IPS DF 4.7 (cell line): ENCODE data around the gene NR2F6.
"Not testable (repeated sequence)": the region's sequence is repeated elsewhere in the genome, so short reads cannot be mapped to it uniquely, and the experiment has no call there.

Experiments used
- DNase-seq: peaks from one replicate; pipeline ENCODE4 v3.0.0-alpha.2; 2013; ENCODE audit warnings: low spot score; ENCODE audit errors: extremely low read depth

NR2F6 gene

DNA sequence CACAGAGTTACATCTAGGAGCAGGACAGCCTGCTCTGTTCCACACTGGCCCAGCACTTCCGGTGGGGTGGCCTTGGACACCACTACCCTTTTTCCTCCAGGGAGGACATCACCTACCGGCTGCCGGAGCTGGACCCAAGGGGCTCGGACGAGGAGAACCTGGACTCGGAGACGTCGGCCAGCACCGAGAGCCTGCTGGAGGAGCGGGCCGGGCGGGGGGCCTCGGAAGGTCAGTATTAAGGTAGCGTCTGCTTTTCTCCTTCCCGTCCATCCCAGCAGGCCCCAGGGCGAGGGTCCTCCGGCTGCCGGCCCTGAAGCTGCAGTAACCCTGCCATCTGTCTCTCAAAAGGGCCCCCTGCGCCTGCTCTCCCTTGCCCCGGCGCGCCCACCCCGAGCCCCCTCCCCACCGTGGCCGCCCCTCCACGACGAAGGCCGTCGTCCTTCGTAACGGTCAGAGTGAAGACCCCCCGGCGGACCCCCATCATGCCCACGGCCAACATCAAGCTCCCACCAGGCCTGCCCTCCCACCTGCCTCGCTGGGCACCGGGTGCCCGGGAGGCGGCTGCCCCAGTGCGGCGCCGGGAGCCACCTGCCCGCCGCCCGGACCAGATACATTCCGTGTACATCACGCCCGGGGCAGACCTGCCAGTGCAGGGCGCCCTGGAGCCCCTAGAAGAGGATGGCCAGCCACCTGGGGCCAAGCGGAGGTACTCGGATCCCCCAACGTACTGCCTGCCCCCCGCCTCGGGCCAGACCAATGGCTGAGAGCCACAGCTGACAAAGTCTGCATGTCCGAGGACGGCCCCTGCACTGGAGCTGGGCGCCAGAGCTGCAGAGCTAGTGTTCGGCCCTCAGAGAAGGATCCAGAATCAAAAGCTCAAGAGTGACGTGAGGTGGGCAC is 33.9 kb downstream of the NR2F6 start:
- DNase-seq, result no peak

DNA sequence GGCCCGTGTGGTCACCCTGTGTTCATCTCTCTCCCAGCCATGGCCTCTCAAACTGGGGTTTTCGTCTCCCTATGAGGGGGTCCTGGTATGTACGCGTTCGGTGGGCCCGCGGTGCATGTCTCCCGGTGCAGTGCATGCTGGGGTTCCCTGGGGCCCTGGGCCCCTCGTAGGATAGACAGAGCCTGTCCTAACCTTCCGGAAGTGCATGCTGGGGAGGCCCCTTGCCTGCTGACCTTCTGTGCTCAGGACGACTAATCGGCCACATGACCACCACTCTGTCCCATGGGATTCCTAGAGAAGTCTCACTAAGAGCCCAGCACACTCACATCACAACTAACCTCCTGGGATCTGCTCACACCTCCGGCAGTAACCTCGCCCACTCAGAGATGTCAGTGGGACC is 35.4 kb downstream of the NR2F6 start:
- no peak for DNase-seq

DNA sequence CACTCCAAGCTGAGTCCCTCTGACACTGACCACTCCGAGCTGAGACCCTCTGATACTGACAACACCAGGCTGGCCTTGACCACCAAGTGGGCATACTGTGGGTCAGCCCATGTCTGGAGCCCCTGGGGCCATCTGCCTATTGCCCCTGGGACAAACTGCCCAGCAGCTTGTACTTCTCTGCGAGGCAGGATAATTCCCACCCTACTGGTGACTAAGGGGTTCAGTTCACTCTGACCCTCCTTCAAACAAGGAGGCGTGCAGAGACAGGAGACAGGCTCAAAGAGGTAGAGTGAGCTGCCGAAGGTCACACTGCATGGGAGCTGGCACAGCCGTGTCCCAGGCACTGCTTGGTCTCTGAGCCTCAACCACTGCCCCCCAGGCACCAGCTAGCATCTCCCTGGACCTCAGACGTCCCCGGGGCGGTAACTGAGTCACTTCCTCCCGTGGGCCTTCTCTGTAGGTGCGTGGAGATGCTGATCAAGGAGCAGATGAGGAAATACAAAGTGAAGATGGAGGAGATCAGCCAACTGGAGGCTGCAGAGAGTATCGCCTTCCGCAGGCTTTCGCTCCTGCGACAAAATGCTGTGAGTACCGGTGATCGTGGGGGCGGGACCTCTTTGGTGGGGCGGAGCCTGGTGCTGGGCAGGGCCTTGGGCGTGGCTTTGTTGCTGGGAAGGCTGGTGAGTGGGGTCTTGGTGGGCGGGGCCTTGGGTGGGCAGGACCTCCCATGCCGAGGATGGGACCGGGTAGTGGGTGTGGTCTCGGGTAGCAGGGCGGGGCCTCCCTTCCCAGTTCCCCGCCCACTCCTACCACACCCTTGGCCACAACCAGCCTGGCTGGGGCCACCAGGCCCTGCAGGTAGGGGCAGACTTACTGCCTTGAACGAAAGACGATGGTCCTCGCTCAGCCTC is 36.3 kb downstream of the NR2F6 start:
- no peak for DNase-seq

- DNase-seq, result no peak
Measured at GRCh38 chr19:17206736-17207581, 38.8 kb downstream of the NR2F6 start.

- DNase-seq, result peak; percentile 53
Measured at GRCh38 chr19:17205237-17206140, 40.2 kb downstream of the NR2F6 start.

GRCh38 chr19:17202713-17203112 is 43.0 kb downstream of the NR2F6 start:
- DNase-seq, result no peak

DNA sequence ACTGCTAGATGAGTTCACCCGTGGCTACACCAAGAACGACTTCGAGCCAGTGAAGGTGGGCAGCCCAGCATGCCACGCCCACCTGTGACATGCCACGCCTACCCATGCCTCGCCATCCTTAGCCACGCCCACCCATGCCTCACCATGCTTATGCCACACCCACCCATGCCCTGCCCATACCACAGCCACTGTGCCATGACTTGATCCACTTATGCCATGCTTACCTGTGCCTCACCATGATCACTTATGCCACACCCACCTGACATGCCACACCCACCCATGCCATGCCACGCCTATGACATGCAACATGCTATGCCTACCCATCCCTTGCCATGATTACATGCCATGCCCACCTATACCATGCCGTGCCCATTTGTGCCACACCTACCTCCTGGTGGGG is 43.5 kb downstream of the NR2F6 start:
- no peak for DNase-seq

GRCh38 chr19:17200408-17201079 is 45.2 kb downstream of the NR2F6 start:
- DNase-seq, result no peak

- DNase-seq, result no peak
Measured at GRCh38 chr19:17197666-17198065, 48.1 kb downstream of the NR2F6 start.

DNA sequence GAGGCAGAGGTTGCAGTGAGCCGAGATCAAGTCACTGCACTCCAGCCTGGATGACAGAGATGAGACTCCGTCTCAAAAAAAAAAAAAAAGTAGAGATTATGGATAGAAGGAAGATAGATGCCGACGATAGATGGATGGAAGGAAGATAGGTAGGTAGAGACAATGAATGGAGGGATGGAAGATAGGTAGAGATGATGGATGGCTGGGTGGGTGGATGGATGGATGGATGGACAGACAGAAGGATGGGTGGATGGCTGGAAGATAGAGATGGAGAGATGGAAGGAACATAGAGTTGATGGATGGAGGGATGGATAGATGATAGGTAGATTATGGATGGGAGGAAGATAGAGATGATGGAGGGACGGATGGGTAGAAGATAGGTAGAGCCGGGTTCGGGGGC is 49.1 kb downstream of the NR2F6 start:
- DNase-seq, result no peak

DNA sequence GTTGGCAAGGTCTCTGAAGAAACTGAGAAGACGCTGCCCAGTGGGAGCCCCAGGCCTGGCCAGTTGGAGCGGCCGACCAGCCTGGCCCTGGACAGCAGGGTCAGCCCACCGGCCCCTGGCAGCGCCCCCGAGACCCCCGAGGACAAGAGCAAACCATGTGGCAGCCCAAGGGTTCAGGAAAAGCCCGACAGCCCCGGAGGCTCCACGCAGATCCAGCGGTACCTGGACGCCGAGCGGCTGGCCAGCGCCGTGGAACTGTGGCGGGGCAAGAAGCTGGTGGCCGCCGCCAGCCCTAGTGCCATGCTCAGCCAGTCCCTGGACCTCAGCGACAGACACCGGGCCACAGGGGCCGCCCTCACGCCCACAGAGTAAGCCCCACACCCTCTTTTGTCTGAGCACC is 50.6 kb downstream of the NR2F6 start:
- no peak for DNase-seq

DNA sequence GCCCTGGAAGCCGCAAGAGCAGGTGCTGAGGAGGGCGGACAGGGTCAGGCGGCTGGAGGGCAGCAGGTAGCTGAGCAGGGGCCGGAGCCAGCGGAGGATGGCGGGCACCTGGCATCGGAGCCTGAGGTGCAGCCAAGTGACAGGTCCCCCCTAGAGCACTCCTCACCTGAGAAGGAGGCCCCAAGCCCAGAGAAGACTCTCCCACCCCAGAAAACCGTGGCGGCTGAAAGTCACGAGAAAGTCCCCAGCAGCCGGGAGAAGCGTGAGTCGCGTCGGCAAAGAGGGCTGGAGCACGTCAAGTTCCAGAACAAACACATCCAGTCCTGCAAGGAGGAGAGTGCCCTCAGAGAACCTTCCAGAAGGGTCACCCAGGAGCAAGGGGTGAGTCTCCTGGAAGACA is 51.1 kb downstream of the NR2F6 start:
- no peak for DNase-seq

- DNase-seq, result no peak
Measured at GRCh38 chr19:17192751-17193150, 53.0 kb downstream of the NR2F6 start.

GRCh38 chr19:17191736-17192135 is 54.0 kb downstream of the NR2F6 start:
- not testable (repeated sequence) for DNase-seq

DNA sequence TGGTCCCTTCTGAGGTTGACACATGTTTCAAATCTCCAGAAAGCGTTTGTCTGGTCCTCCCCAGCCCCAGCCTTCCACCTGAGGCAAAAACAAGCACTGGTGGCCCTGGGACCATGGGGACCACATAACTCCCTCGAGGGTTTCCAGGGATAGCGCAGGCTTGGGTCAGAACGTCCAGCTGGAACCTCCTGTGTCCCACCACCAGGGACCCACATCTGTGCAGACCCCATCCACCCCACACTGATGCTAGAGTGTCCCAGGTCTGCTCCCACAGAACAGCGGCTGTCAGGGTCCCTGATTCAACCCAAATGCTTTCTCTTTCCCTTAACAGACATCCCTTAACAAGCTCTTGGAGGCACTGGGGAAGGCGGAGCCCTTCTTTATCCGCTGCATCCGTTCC is 60.1 kb downstream of the NR2F6 start:
- DNase-seq, result no peak

- DNase-seq, result no peak
Measured at GRCh38 chr19:17184371-17184841, 61.3 kb downstream of the NR2F6 start.

DNA sequence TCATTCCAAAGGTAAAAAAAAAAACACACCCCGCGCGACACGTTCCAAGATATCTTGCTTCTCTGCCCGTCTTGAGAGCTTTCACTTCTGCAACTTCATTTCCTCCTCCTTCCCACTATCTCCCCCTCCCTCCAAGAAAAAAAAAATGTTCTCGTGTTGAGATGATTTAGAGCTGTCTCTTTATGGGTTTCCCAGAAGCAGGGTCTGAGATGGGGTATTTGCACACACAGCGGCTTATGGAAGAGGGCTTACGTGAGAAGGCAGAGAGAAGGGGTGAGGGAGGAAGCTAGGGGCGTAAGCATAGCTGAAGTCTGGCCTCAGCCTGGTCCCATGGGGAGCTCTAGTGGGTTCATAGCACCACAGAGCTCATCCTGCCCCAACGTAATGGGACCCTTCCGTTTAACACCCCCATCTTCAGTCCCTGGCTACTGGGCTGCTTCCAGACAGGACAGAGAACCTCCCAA is 61.8 kb downstream of the NR2F6 start:
- DNase-seq, result no peak

GRCh38 chr19:17183271-17183761 is 62.4 kb downstream of the NR2F6 start:
- no peak for DNase-seq
